GM18870 (cell line): ENCODE measurements around the gene TMEM9.

Experiments used
- ATAC-seq: cut with Tn5 transposase; IDR thresholded peaks from one replicate; pipeline ENCODE4 v1.9.1; 2021; ENCODE audit warnings: moderate library complexity; ENCODE audit not compliant: unreplicated experiment

The TMEM9 gene

GRCh38 chr1:201088395-201088794 is 65.9 kb downstream of the TMEM9 start:
- no peak for ATAC-seq

GRCh38 chr1:201085902-201086735 is 68.2 kb downstream of the TMEM9 start:
- no peak for ATAC-seq
